Calu3 (cell line): Measurements from ENCODE around the gene THOC2. TPM values are rescaled to one million over a fixed set of nuclear protein-coding genes. Genes with fewer than 3 reads are reported as not detected.
"Not testable (repeated sequence)": the region's sequence is repeated elsewhere in the genome, so short reads cannot be mapped to it uniquely, and the experiment has no call there.

Experiments
- BruUV-seq: library from RNA; stranded (reverse); fragments of 400-500 nt; replicated peaks from 2 replicates; lab custom pipeline; 2021; lab: Mats Ljungman, UMichigan
- CTCF ChIA-PET: fragments of 300-600 bp; sonication (Branson Sonifier 250); formaldehyde crosslinking; loops from one replicate; lab custom pipeline; 2022; ENCODE audit warnings: antibody characterized with exemption; lab: Charles Lee
- DNase-seq: peaks from one replicate; pipeline ENCODE4 v3.0.0; 2022
- H3K27ac Mint-ChIP-seq: one replicate; pipeline ENCODE4 v1.8.0; 2022; ENCODE audit warnings: mixed read lengths; ENCODE audit not compliant: unreplicated experiment
- H3K27me3 Mint-ChIP-seq: one replicate; pipeline ENCODE4 v1.8.0; 2022; ENCODE audit warnings: mixed read lengths; ENCODE audit not compliant: unreplicated experiment
- H3K36me3 Mint-ChIP-seq: one replicate; pipeline ENCODE4 v1.8.0; 2022; ENCODE audit warnings: mild to moderate bottlenecking, moderate library complexity, mixed read lengths; ENCODE audit not compliant: insufficient read depth, unreplicated experiment
- H3K4me1 Mint-ChIP-seq: one replicate; pipeline ENCODE4 v1.8.0; 2022; ENCODE audit warnings: mild to moderate bottlenecking, low read depth, mixed read lengths; ENCODE audit not compliant: unreplicated experiment
- H3K4me3 Mint-ChIP-seq: one replicate; pipeline ENCODE4 v1.8.0; 2022; ENCODE audit warnings: mild to moderate bottlenecking, low read depth, moderate library complexity, mixed read lengths; ENCODE audit not compliant: unreplicated experiment
- H3K9me3 Mint-ChIP-seq: one replicate; pipeline ENCODE4 v1.8.0; 2022; ENCODE audit warnings: low read depth, mixed read lengths; ENCODE audit not compliant: unreplicated experiment
- intact Hi-C: fragments of 100-400 bp; cut with micrococcal nuclease; formaldehyde crosslinking; loops from one replicate; pipeline ENCODE4 v1.10.0; 2022; ENCODE audit not compliant: unreplicated experiment
- total RNA-seq: library from RNA; stranded (reverse); gene quantifications from 2 replicates; pipeline ENCODE4 v1.2.3, GENCODE V29; 2022
- TF ChIP-seq, protein P1 (sequence below): fragments of 200-600 bp; IDR thresholded peaks from one replicate; pipeline ENCODE4 v1.8.0; 2022; ENCODE audit warnings: antibody characterized with exemption; ENCODE audit not compliant: unreplicated experiment

Gene THOC2
- total RNA-seq, 1 experiment from 2014 or later: 112 TPM

- no peak for DNase-seq
- H3K36me3 Mint-ChIP-seq: peaks cover 22% of the 10 kb centered on the region
- H3K27ac Mint-ChIP-seq: no peak overlapping the region
- no peaks in the 10 kb centered on the region for H3K9me3 Mint-ChIP-seq
- H3K27me3 Mint-ChIP-seq: no peaks in the 10 kb centered on the region
- TF ChIP-seq, protein P1, sequence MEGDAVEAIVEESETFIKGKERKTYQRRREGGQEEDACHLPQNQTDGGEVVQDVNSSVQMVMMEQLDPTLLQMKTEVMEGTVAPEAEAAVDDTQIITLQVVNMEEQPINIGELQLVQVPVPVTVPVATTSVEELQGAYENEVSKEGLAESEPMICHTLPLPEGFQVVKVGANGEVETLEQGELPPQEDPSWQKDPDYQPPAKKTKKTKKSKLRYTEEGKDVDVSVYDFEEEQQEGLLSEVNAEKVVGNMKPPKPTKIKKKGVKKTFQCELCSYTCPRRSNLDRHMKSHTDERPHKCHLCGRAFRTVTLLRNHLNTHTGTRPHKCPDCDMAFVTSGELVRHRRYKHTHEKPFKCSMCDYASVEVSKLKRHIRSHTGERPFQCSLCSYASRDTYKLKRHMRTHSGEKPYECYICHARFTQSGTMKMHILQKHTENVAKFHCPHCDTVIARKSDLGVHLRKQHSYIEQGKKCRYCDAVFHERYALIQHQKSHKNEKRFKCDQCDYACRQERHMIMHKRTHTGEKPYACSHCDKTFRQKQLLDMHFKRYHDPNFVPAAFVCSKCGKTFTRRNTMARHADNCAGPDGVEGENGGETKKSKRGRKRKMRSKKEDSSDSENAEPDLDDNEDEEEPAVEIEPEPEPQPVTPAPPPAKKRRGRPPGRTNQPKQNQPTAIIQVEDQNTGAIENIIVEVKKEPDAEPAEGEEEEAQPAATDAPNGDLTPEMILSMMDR: no peak
- BruUV-seq: no TSS peak
- no peaks in the 10 kb centered on the region for H3K4me1 Mint-ChIP-seq
- intact Hi-C loops: no loop called here
- no peak overlapping the region for H3K4me3 Mint-ChIP-seq
- CTCF ChIA-PET: no interaction called here
These were observed 44.3 kb downstream of the THOC2 start for GRCh38 chrX:123688524-123688923.

DNA sequence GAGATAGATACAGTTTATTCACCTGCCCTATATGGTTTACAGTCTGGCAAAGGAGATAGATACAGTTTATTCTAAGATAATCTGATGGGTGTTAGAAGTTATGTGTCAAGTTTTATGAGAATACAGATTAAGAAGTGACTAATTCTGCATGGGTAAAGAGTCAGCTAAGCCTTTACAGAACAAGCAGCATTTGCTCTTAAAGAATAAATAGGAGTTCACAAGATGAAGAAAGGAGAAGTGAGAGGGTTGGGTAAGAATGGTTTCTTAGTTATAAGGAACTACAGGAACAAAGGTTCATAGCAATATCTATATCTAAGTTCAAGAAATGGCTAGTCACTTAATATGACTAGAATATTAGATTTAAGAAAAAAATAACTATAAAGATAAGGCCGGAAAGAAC lies 47.6 kb downstream of the THOC2 start:
- no peak overlapping the region for H3K4me3 Mint-ChIP-seq

DNA sequence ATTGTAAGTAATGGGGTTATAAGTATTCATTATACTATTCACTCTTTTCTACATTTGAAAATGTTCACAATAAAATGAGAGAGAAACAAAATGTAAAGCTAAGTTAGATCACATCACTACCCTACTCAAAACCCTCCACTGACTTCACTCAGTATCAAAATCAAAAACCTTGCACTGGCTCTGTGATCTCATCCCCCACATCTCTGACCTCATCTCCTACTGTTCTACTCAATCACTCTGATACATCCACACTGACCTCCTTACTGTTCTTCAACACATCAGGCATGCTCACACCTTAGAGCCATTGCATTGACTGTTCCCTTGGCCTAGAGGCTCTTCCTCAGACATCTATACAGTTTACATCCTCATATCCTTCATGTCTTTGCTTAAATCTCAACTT lies 50.7 kb downstream of the THOC2 start:
- Mint-ChIP-seq H3K27ac (no peak overlapping the region), H3K4me1 (peaks cover 8% of the 10 kb centered on the region), H3K36me3 (peaks cover 32% of the 10 kb centered on the region), H3K4me3 (no peak overlapping the region), H3K27me3 (no peaks in the 10 kb centered on the region), H3K9me3 (no peaks in the 10 kb centered on the region)
- no TSS peak for BruUV-seq
- DNase-seq: no peak
- intact Hi-C loops: no loop called here
- CTCF ChIA-PET: no interaction called here
- TF ChIP-seq, protein P1: no peak

More for the DNA sequence above, 47.6 kb downstream of the THOC2 start:
- H3K27me3 Mint-ChIP-seq: no peaks in the 10 kb centered on the region
- H3K36me3 Mint-ChIP-seq: peaks cover 26% of the 10 kb centered on the region
- no peak for DNase-seq
- intact Hi-C loops: no loop called here
- H3K27ac Mint-ChIP-seq: no peak overlapping the region
- CTCF ChIA-PET: no interaction called here
- TF ChIP-seq, protein P1: no peak
- no TSS peak for BruUV-seq
- H3K9me3 Mint-ChIP-seq: no peaks in the 10 kb centered on the region
- H3K4me1 Mint-ChIP-seq: peaks cover 8% of the 10 kb centered on the region

GRCh38 chrX:123679733-123680460 lies 53.0 kb downstream of the THOC2 start:
- H3K4me3 Mint-ChIP-seq, H3K27ac Mint-ChIP-seq, H3K9me3 Mint-ChIP-seq, CTCF ChIA-PET, DNase-seq, BruUV-seq, H3K27me3 Mint-ChIP-seq, intact Hi-C loops: not testable (repeated sequence)
- Mint-ChIP-seq H3K36me3 (peaks cover 28% of the 10 kb centered on the region), H3K4me1 (peaks cover 30% of the 10 kb centered on the region)

DNA sequence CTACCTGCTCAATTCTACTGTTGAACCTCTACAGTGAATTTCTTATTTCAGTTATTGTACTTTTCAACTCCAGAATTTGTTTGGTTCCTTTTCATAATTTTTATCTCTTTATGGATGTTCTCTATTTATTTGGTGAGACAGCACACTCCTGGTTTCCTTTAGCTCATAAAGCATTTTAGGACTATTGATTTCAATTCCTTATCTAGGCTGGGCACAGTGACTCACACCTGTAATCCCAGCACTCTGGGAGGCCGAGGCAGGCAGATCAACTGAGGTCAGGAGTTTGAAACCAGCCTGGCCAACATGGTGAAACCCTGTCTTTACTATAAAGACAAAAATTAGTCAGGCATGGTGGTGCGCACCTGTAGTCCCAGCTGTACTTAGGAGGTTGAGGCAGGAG lies 57.7 kb downstream of the THOC2 start:
- H3K4me1 Mint-ChIP-seq: peaks cover 37% of the 10 kb centered on the region
- intact Hi-C loops: no loop called here
- H3K27me3 Mint-ChIP-seq: no peaks in the 10 kb centered on the region
- TF ChIP-seq, protein P1: no peak
- H3K27ac Mint-ChIP-seq: peak overlapping the region; percentile 36
- H3K9me3 Mint-ChIP-seq: no peaks in the 10 kb centered on the region
- DNase-seq: peak; percentile 34
- no peak overlapping the region for H3K4me3 Mint-ChIP-seq
- peaks cover 13% of the 10 kb centered on the region for H3K36me3 Mint-ChIP-seq
- BruUV-seq: no TSS peak
- CTCF ChIA-PET: interaction anchor here (1.5 kb wide), 1 partner anchor 225 kb away, joined by 5 read pairs; no protein-coding TSS in a partner anchor
